ENCODE data around the gene LSM14B. TPM values are rescaled to one million over a fixed set of nuclear protein-coding genes. Genes with fewer than 3 reads are reported as not detected.

Gene LSM14B
- total RNA-seq, 1 experiment from 2014 or later = 51.3 TPM

DNA sequence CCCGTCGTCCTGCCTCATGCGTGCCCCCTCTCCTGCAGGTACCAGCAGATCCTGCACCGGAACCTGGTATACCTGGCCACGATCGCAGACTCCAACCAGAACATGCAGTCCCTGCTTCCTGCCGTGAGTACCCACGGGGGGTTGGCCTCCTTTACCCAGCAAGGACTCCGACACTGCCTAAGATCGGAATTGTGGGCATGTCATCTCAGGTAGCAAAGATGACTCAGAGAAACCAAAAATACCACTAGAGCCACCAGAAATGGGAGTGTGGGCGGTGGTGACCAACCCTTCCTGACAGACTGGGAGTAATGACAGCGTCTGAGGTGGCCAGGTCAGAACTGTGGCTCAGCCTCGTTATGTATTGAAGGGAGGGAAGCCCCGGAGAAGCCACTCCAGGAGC lies 37.6 kb downstream of the LSM14B start (continued):
- no peak for TF ChIP-seq TCF7L2 (IDR thresholded peaks at IDR 0.05; ENCODE audit: borderline replicate concordance, extremely low read depth, insufficient read depth, insufficient read length)
- peak; percentile 93 for TF ChIP-seq SIN3A (IDR thresholded peaks at IDR 0.05; ENCODE audit: low read depth)
- no peak for TF ChIP-seq YY1 (IDR thresholded peaks at IDR 0.05; ENCODE audit: extremely low read depth, insufficient replicate concordance, low read depth, low read length)
- TF ChIP-seq, protein P1, sequence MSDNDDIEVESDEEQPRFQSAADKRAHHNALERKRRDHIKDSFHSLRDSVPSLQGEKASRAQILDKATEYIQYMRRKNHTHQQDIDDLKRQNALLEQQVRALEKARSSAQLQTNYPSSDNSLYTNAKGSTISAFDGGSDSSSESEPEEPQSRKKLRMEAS (IDR thresholded peaks at IDR 0.05) = peak; percentile 82
- peak; percentile 97 for TF ChIP-seq EGR1 (IDR thresholded peaks at IDR 0.05; ENCODE audit: low read depth)
- TF ChIP-seq, protein P2, sequence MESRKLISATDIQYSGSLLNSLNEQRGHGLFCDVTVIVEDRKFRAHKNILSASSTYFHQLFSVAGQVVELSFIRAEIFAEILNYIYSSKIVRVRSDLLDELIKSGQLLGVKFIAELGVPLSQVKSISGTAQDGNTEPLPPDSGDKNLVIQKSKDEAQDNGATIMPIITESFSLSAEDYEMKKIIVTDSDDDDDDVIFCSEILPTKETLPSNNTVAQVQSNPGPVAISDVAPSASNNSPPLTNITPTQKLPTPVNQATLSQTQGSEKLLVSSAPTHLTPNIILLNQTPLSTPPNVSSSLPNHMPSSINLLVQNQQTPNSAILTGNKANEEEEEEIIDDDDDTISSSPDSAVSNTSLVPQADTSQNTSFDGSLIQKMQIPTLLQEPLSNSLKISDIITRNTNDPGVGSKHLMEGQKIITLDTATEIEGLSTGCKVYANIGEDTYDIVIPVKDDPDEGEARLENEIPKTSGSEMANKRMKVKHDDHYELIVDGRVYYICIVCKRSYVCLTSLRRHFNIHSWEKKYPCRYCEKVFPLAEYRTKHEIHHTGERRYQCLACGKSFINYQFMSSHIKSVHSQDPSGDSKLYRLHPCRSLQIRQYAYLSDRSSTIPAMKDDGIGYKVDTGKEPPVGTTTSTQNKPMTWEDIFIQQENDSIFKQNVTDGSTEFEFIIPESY (IDR thresholded peaks at IDR 0.05; ENCODE audit: extremely low read depth, insufficient replicate concordance, low read length) = no peak

DNA sequence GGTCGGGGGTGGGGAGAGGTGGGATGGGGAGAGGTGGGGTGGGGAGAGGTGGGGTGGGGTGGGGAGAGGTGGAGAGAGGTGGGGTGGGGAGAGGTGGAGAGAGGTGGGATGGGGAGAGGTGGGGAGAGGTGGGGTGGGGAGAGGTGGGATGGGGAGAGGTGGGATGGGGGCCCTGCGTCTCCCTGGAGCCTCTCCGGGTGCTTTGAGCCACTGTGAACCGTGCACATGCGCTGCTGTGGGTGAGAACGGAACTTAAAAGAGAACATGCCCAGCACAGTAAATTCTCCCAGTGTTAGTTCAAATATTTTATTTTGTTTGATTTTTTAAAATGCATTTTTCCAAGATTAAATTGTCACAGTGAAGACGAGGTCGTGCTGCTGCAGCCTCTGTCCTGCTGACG lies 38.0 kb downstream of the LSM14B start:
- Histone ChIP-seq H3K9me2 (ENCODE audit: insufficient read depth) (no peaks in the 10 kb centered on the region), H3K4me1 (ENCODE audit: control insufficient read depth in 1 of 2, insufficient read depth in 2 of 2, low read length in 2 of 2) (peaks cover 48 to 66% of the 10 kb centered on the region in 2 experiments), H3K36me3 (ENCODE audit: control insufficient read depth in 1 of 2, insufficient read depth in 2 of 2, low read length in 2 of 2) (peaks cover 17 to 18% of the 10 kb centered on the region in 2 experiments; a peak in 3 of 4 replicates), H3K9me3 (ENCODE audit: control insufficient read depth in 1 of 2, insufficient read depth in 1 of 2, low read depth in 1 of 2, low read length in 2 of 2) (no peaks in the 10 kb centered on the region), H2AFZ (ENCODE audit: low read depth, low read length, poor library complexity, severe bottlenecking) (no peak overlapping the region), H3K27me3 (ENCODE audit: insufficient read depth, low read length) (no peaks in the 10 kb centered on the region), H4K20me1 (ENCODE audit: insufficient read depth) (peaks cover 3% of the 10 kb centered on the region; the same call in 1 of the 2 replicates), H3K79me2 (ENCODE audit: insufficient read depth, low read length) (peaks cover 59% of the 10 kb centered on the region), H3K4me3 (replicated peaks in 1 of 2; ENCODE audit: low read depth in 1 of 2, low read length in 2 of 2) (no peak overlapping the region), H3K9ac (ENCODE audit: low read length) (peak overlapping the region; percentile 50), H3K27ac (ENCODE audit: low read depth, low read length) (no peak overlapping the region; the same call in 1 of the 2 replicates), H3K4me2 (ENCODE audit: low read length) (peak overlapping the region; percentile 85)
- POLR2A ChIA-PET = no interaction called here
- CTCF ChIA-PET = no interaction called here
- intact Hi-C loops (cut with micrococcal nuclease) = loop anchor here (2.0 kb wide), 1 partner anchor 23 kb away; the partner anchor contains the start of gene MTG2
- no peak for TF ChIP-seq ELF1 (IDR thresholded peaks at IDR 0.05; ENCODE audit: borderline replicate concordance, low read depth)
- no peak for TF ChIP-seq JUND (IDR thresholded peaks at IDR 0.05)
- TF ChIP-seq SRF (IDR thresholded peaks at IDR 0.05; ENCODE audit: low read depth) = no peak
- TF ChIP-seq, protein P1 (IDR thresholded peaks at IDR 0.05) = no peak
- no peak for TF ChIP-seq CBX3 (IDR thresholded peaks at IDR 0.05; ENCODE audit: low read depth)
- TF ChIP-seq YY1 (IDR thresholded peaks at IDR 0.05; ENCODE audit: extremely low read depth, insufficient replicate concordance, low read depth, low read length) = no peak
- no peak for TF ChIP-seq POLR2AphosphoS5 (IDR thresholded peaks at IDR 0.05; ENCODE audit: low read depth, low read length)
- TF ChIP-seq POLR2A (IDR thresholded peaks at IDR 0.05; ENCODE audit: borderline replicate concordance, extremely low read depth, insufficient read depth, insufficient read length) = no peak
- no peak for TF ChIP-seq TCF7L2 (IDR thresholded peaks at IDR 0.05; ENCODE audit: borderline replicate concordance, extremely low read depth, insufficient read depth, insufficient read length)
- no peak for TF ChIP-seq FOSL1 (IDR thresholded peaks at IDR 0.05; ENCODE audit: low read depth)
- BruUV-seq (replicated peaks) = no TSS peak
- RAD21 ChIA-PET (ENCODE audit: low non-redundant PET in 1 of 2, low total read pairs in 2 of 2, uncharacterized antibody in 2 of 2, unreplicated experiment in 2 of 2) = no interaction called here
- no peak for DNase-seq (ENCODE audit: low read depth, low spot score)
- ATAC-seq = no peak
